Muscle layer of duodenum (tissue), 2 donors: ENCODE measurements around the gene FSD1.
A peak's percentile ranks its signal among the peaks of the same experiment; 100 is the strongest.
"Not testable (repeated sequence)": the region's sequence is repeated elsewhere in the genome, so short reads cannot be mapped to it uniquely, and the experiment has no call there.

Experiments used
- H3K27ac ChIP-seq: one replicate; pipeline ENCODE4 v1.7.0; 2013; ENCODE audit warnings: mild to moderate bottlenecking, low read length
- H3K27me3 ChIP-seq: one replicate; pipeline ENCODE4 v1.7.0; 2013; ENCODE audit warnings: low read depth, mild to moderate bottlenecking, control low read depth, low read length
- H3K36me3 ChIP-seq, 2 donors: one replicate each; pipeline ENCODE4 v1.7.0; 2013; ENCODE audit warnings: low read length in 2 of 2, control low read depth in 1 of 2, mild to moderate bottlenecking in 1 of 2; ENCODE audit not compliant: insufficient read depth in 2 of 2, control insufficient read depth in 1 of 2
- H3K4me1 ChIP-seq, 2 donors: one replicate each; pipeline ENCODE4 v1.7.0; 2013; ENCODE audit warnings: low read length in 2 of 2, mild to moderate bottlenecking in 2 of 2, control low read depth in 1 of 2, moderate library complexity in 1 of 2; ENCODE audit not compliant: insufficient read depth in 2 of 2, control insufficient read depth in 1 of 2
- H3K4me3 ChIP-seq, 2 donors: one replicate each; pipeline ENCODE4 v1.7.0; 2013; ENCODE audit warnings: low read length in 2 of 2, low read depth in 1 of 2, mild to moderate bottlenecking in 1 of 2
- H3K9me3 ChIP-seq, 2 donors: one replicate each; pipeline ENCODE4 v1.7.0; 2013; ENCODE audit warnings: low read length in 2 of 2, control low read depth in 1 of 2, mild to moderate bottlenecking in 1 of 2; ENCODE audit not compliant: control insufficient read depth in 1 of 2
- donor health status: healthy.

FSD1 gene

GRCh38 chr19:4323692-4324091 is 19.3 kb downstream of the FSD1 start:
- no peaks in the 10 kb centered on the region for H3K9me3 ChIP-seq
- no peaks in the 10 kb centered on the region for H3K36me3 ChIP-seq
- H3K27ac ChIP-seq = no peak overlapping the region
- H3K27me3 ChIP-seq = no peaks in the 10 kb centered on the region
- H3K4me1 ChIP-seq = peaks cover 3 to 18% of the 10 kb centered on the region in 2 donors
- H3K4me3 ChIP-seq = no peak overlapping the region

GRCh38 chr19:4324228-4324627 is 19.8 kb downstream of the FSD1 start:
- no peaks in the 10 kb centered on the region for H3K9me3 ChIP-seq
- no peak overlapping the region for H3K27ac ChIP-seq
- peaks cover 3 to 20% of the 10 kb centered on the region in 2 donors for H3K4me1 ChIP-seq
- no peaks in the 10 kb centered on the region for H3K27me3 ChIP-seq
- H3K36me3 ChIP-seq = no peaks in the 10 kb centered on the region
- no peak overlapping the region for H3K4me3 ChIP-seq

DNA sequence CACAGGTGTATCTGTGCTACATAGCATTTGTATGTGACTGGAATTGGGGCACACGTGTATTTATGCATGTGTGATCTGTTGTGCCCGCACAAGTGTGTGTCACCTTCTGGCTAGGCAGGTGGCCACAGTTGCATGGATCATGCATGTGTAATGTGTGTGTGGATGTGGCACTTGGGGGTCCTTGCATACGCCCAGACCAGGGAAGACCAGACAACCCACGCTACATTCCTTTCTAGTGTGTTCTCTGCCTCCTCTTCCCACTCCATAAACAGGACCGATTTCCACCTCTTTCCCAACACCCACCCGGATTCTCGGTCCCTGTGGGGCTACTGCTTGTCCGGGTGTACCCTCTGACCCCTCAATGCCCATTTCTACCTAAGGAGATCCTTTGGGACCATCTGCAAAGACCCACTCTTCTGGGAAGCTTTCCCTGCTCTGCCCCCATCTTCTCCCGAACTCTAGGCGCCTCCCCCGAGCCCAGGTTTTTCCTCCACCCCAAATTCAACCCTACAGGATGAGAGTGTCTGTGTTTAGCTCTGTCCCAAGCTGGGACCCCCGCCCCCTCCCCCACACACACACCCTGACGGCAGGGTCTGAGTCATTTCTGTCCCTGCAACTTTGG is 21.9 kb downstream of the FSD1 start:
- Histone ChIP-seq H3K9me3 (no peaks in the 10 kb centered on the region), H3K27me3 (no peaks in the 10 kb centered on the region), H3K4me3 (no peak overlapping the region), H3K4me1 (peaks cover 3 to 20% of the 10 kb centered on the region in 2 donors), H3K36me3 (no peaks in the 10 kb centered on the region), H3K27ac (no peak overlapping the region)

GRCh38 chr19:4326837-4327251 is 22.4 kb downstream of the FSD1 start:
- peak overlapping the region in 1 of 2 donors; percentile 24 for H3K4me3 ChIP-seq
- H3K36me3 ChIP-seq = no peaks in the 10 kb centered on the region
- no peak overlapping the region for H3K27ac ChIP-seq
- no peaks in the 10 kb centered on the region for H3K9me3 ChIP-seq
- H3K27me3 ChIP-seq = no peaks in the 10 kb centered on the region
- peaks cover 3 to 20% of the 10 kb centered on the region in 2 donors for H3K4me1 ChIP-seq

DNA sequence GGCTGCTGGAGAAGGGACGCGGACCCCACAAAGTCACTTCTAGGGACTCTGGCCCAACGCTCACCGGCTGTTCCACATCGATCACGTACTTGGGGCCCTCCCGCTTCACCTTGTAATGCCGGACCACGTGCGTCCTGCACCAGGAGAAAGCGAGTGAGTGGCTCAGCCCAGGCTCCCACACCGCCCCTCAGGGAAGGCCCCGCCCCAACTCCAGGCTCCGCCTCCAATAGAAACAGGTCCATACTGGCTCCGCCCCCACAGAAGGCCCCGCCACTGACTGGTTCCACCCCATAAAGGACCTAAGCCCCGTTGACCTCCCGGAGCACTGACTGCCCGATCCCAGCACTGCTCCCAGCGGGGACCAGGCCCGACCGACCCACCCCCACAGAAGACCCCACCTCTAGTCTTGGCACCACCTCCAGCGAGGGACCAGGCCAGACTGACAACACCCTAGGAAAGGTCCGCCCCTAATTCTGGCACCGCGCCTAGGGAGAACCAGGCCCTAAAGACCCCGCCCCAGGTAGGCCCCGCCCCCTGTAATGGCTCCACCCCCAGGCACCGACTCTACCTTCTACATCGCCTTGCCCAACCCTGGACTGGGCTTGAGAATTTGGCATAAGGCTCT is 23.0 kb downstream of the FSD1 start:
- H3K27me3 ChIP-seq = no peaks in the 10 kb centered on the region
- H3K4me1 ChIP-seq = peaks cover 3 to 20% of the 10 kb centered on the region in 2 donors
- no peaks in the 10 kb centered on the region for H3K9me3 ChIP-seq
- H3K36me3 ChIP-seq = no peaks in the 10 kb centered on the region
- H3K27ac ChIP-seq = no peak overlapping the region
- H3K4me3 ChIP-seq = peak overlapping the region; percentile 24 to 53

DNA sequence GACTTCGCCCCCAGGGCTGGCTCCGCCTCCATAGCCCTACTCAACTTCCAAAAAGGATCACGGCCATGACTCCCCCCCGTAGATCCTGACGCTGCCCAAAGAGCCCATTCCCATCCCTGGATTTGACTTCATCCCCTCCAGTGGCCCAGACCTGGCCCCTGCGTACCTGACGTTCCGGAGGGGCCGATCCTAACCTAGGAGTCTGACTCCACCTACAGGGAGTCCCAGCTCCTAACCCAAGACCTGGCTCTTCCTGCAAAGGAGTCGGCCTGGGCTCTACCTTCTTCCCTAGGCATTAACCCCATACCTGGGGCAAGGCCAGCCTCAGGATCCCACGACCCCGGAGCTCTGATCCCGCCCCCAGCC is 23.5 kb downstream of the FSD1 start:
- Histone ChIP-seq H3K27ac (no peak overlapping the region), H3K27me3 (no peaks in the 10 kb centered on the region), H3K4me3 (peak overlapping the region; percentile 24 to 53), H3K4me1 (peaks cover 3 to 20% of the 10 kb centered on the region in 2 donors), H3K36me3 (no peaks in the 10 kb centered on the region), H3K9me3 (no peaks in the 10 kb centered on the region)

DNA sequence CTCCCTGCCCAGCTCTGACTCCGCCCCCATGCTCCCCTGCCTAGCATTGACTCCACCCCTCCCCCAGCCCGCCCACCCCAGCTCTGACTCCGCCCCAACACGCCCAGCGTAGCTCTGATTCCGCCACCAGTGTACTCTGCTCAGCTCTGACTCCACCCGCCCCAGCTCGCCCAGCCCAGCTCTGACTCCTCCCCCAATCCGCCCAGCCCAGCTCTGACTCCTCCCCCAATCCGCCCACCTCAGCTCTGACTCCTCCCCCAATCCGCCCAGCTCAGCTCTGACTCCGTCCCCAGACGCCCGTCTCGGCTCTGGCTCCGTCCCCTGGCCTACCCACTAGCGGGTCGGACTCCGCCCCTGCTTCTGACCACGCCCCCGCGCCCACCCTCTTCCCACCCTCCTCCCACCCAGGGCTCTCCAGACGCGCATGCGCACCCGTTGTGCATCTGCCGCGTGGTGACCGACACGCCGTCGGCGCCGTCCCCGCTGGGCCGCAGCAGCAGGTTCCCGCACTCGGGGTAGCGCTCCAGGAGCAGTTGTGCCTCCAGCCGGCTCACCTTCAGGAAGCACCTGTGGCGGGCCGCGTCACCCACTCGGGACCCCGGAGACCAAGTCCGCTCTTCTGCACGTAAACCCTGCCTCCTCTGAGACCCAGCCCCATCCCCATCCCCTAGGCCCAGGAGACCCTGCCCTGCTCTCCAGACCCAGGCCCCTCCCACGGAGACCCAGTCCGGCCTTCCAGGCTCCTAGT is 24.0 kb downstream of the FSD1 start:
- Histone ChIP-seq H3K4me3 (peak overlapping the region; percentile 53 to 54), H3K36me3 (no peaks in the 10 kb centered on the region), H3K4me1 (peaks cover 3 to 20% of the 10 kb centered on the region in 2 donors), H3K9me3 (no peaks in the 10 kb centered on the region), H3K27me3 (no peaks in the 10 kb centered on the region), H3K27ac (no peak overlapping the region)

DNA sequence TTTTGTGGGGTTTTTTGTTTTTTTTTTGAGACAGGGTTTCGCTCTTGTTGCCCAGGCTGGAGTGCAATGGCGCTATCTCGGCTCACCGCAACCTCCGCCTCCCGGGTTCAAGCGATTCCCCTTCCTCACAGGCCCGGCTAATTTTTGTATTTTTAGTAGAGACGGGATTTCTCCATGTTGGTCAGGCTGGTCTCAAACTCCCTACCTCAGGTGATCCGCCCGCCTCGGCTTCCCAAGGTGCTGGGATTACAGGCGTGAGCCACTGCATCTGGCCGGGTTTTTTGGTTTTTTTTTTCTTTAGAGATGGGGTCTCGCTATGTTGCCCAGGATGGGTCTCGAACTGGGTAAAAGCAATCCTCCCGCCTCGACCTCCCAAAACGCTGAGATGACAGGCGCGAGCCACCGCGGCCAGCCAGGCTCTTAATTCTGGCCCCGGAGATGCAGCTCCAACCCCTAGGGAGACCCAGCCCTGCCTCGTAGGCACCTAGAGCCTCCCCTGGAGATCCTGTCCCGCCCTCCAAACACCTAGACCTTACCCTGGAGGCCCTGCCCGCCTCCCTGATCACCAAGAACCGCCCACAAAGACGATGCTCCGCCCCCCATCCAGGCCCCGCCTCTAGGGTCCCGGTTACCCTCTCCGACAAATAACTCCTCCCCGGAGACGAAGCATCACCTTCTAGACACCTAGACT is 24.7 kb downstream of the FSD1 start:
- H3K27ac ChIP-seq, H3K27me3 ChIP-seq: not testable (repeated sequence)

GRCh38 chr19:4329858-4330257 is 25.5 kb downstream of the FSD1 start:
- Histone ChIP-seq H3K27ac (no peak overlapping the region), H3K27me3 (no peaks in the 10 kb centered on the region), H3K4me1 (peaks cover 3 to 20% of the 10 kb centered on the region in 2 donors), H3K4me3 (no peak overlapping the region), H3K9me3 (no peaks in the 10 kb centered on the region), H3K36me3 (no peaks in the 10 kb centered on the region)

More for the DNA sequence above, 24.7 kb downstream of the FSD1 start:
- H3K4me1 ChIP-seq = peaks cover 3 to 20% of the 10 kb centered on the region in 2 donors
- H3K36me3 ChIP-seq, H3K9me3 ChIP-seq: not testable (repeated sequence)
- peak overlapping the region; percentile 42 to 54 for H3K4me3 ChIP-seq

DNA sequence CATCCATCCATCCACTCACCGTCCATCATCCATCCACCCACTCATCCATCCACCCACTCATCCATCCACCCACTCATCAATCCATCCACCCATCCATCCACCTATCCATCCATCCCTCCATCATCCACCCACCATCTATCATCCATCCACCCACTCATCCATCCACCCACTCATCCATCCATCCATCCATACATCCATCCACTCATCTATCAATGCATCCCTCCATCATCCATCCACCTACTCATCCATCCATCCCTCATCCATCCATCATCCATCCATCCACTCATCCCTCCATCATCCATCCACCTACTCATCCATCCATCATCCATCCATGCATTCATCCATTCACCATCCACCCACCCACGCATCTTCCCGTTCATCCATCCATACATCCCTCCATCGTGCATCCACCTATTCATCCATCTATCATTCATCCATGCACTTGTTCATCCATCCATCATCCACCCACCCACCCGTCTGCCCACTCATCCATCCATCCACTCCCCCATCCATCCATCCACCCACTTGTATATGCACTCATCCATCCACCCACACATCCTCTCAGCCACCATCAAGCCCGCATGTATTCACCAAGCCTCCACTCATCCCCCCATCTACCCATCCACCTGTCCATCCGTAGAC is 30.7 kb downstream of the FSD1 start:
- Histone ChIP-seq H3K27me3 (no peaks in the 10 kb centered on the region), H3K36me3 (no peaks in the 10 kb centered on the region), H3K4me1 (no peaks in the 10 kb centered on the region), H3K27ac (no peak overlapping the region), H3K9me3 (no peaks in the 10 kb centered on the region), H3K4me3 (no peak overlapping the region)
